ENCODE measurements around the gene NAMPT.
"Not testable (repeated sequence)": the region's sequence is repeated elsewhere in the genome, so short reads cannot be mapped to it uniquely, and the experiment has no call there.

The NAMPT gene

GRCh38 chr7:106304568-106304967, 19.8 kb upstream of the NAMPT start:
- no peak for DNase-seq (ENCODE audit: low read depth in 2 of 2)

GRCh38 chr7:106298631-106299030, 13.8 kb upstream of the NAMPT start:
- not testable (repeated sequence) for DNase-seq (ENCODE audit: low read depth in 2 of 2)

GRCh38 chr7:106298155-106298554, 13.4 kb upstream of the NAMPT start:
- DNase-seq (ENCODE audit: low read depth in 2 of 2), result not testable (repeated sequence)

- DNase-seq (ENCODE audit: low read depth in 2 of 2), result no peak
Measured at GRCh38 chr7:106294334-106294733, 9.6 kb upstream of the NAMPT start.

GRCh38 chr7:106291247-106291646, 6.5 kb upstream of the NAMPT start:
- DNase-seq (ENCODE audit: low read depth in 2 of 2), result no peak

GRCh38 chr7:106290319-106290718, 5.5 kb upstream of the NAMPT start:
- DNase-seq (ENCODE audit: low read depth in 2 of 2), result no peak

- DNase-seq (ENCODE audit: low read depth in 2 of 2), result no peak
Measured at GRCh38 chr7:106289848-106290247, 5.1 kb upstream of the NAMPT start.

GRCh38 chr7:106288263-106288662, 3.5 kb upstream of the NAMPT start:
- DNase-seq (ENCODE audit: low read depth in 2 of 2), result no peak

- no peak for DNase-seq (ENCODE audit: low read depth in 2 of 2)
Measured at GRCh38 chr7:106287786-106288185, 3.0 kb upstream of the NAMPT start.

- no peak for DNase-seq (ENCODE audit: low read depth in 2 of 2)
Measured at GRCh38 chr7:106285855-106286492, 1.2 kb upstream of the NAMPT start.

- DNase-seq (ENCODE audit: low read depth in 2 of 2), result peak; percentile 94 to 100
Measured at GRCh38 chr7:106285051-106285854, 470 bp upstream of the NAMPT start.

GRCh38 chr7:106283831-106284713, 711 bp downstream of the NAMPT start:
- DNase-seq (ENCODE audit: low read depth in 2 of 2), result peak; percentile 8 to 37

- DNase-seq (ENCODE audit: low read depth in 2 of 2), result no peak
Measured at GRCh38 chr7:106283501-106283830, 1.3 kb downstream of the NAMPT start.

- DNase-seq (ENCODE audit: low read depth in 2 of 2), result no peak
Measured at GRCh38 chr7:106282852-106283251, 1.9 kb downstream of the NAMPT start.

- no peak for DNase-seq (ENCODE audit: low read depth in 2 of 2)
Measured at GRCh38 chr7:106282390-106282789, 2.4 kb downstream of the NAMPT start.

- no peak for DNase-seq (ENCODE audit: low read depth in 2 of 2)
Measured at GRCh38 chr7:106281585-106282318, 3.0 kb downstream of the NAMPT start.

GRCh38 chr7:106281127-106281526, 3.7 kb downstream of the NAMPT start:
- DNase-seq (ENCODE audit: low read depth in 2 of 2), result no peak

- DNase-seq (ENCODE audit: low read depth in 2 of 2), result no peak
Measured at GRCh38 chr7:106279425-106280197, 5.2 kb downstream of the NAMPT start.

GRCh38 chr7:106278695-106279094, 6.1 kb downstream of the NAMPT start:
- no peak for DNase-seq (ENCODE audit: low read depth in 2 of 2)

- DNase-seq (ENCODE audit: low read depth in 2 of 2), result no peak
Measured at GRCh38 chr7:106277976-106278375, 6.8 kb downstream of the NAMPT start.

- no peak for DNase-seq (ENCODE audit: low read depth in 2 of 2)
Measured at GRCh38 chr7:106276513-106276912, 8.3 kb downstream of the NAMPT start.

All from stimulated activated CD4-positive, alpha-beta T cell treated with anti-CD3 and anti-CD28 coated beads, Interleukin-1b, Interleukin-23, amount 100 ng/mL, for 1 hour (primary cell).